HG03432 (cell line): ENCODE measurements around the gene CREG1.
A peak's percentile ranks its signal among the peaks of the same experiment; 100 is the strongest.

Experiments
- ATAC-seq: cut with Tn5 transposase; IDR thresholded peaks from one replicate; pipeline ENCODE4 v1.9.1; 2021; ENCODE audit warnings: mild to moderate bottlenecking, moderate library complexity; ENCODE audit not compliant: unreplicated experiment

Gene CREG1

GRCh38 chr1:167509587-167509986, 44.0 kb downstream of the CREG1 start:
- ATAC-seq: no peak

- no peak for ATAC-seq
These were observed 45.8 kb downstream of the CREG1 start for GRCh38 chr1:167507719-167508118.

- no peak for ATAC-seq
These were observed 49.1 kb downstream of the CREG1 start for GRCh38 chr1:167504467-167504827.

- no peak for ATAC-seq
These were observed 49.7 kb downstream of the CREG1 start for GRCh38 chr1:167503626-167504466.

GRCh38 chr1:167502719-167503462, 50.7 kb downstream of the CREG1 start:
- no peak for ATAC-seq

- no peak for ATAC-seq
These were observed 51.4 kb downstream of the CREG1 start for GRCh38 chr1:167502192-167502551.

- no peak for ATAC-seq
These were observed 51.9 kb downstream of the CREG1 start for GRCh38 chr1:167501515-167502191.

GRCh38 chr1:167500283-167500860, 53.2 kb downstream of the CREG1 start:
- ATAC-seq: peak; percentile 42

GRCh38 chr1:167499664-167500101, 53.9 kb downstream of the CREG1 start:
- ATAC-seq: peak; percentile 97

GRCh38 chr1:167499106-167499505, 54.5 kb downstream of the CREG1 start:
- peak; percentile 4 for ATAC-seq

- ATAC-seq: no peak
These were observed 56.6 kb downstream of the CREG1 start for GRCh38 chr1:167496797-167497619.

GRCh38 chr1:167493372-167493771, 60.2 kb downstream of the CREG1 start:
- no peak for ATAC-seq

GRCh38 chr1:167492481-167492910, 61.1 kb downstream of the CREG1 start:
- ATAC-seq: no peak

GRCh38 chr1:167491586-167492461, 61.7 kb downstream of the CREG1 start:
- no peak for ATAC-seq
